Activated T-cell treated with anti-CD3 and anti-CD28 coated beads, Interleukin-2, amount 50 U/mL, for 72 hours (primary cell): Measurements from ENCODE around the gene ADCY4. TPM values are rescaled to one million over a fixed set of nuclear protein-coding genes. Genes with fewer than 3 reads are reported as not detected.

ENCODE experiments used
- ATAC-seq, 2 donors: fragments of 150-1000 bp; cut with Tn5 transposase; replicated peaks in 1 of 2; 2 replicates each; pipeline ENCODE4 v1.10.0; 2021; ENCODE audit warnings: moderate library complexity in 2 of 2, mild to moderate bottlenecking in 1 of 2
- DNase-seq, 2 donors: peaks; one replicate each; pipeline ENCODE4 v3.0.0; 2021 to 2022; ENCODE audit warnings: mixed read lengths in 1 of 2
- H3K27ac Mint-ChIP-seq: one replicate; pipeline ENCODE4 v1.8.0; 2022; ENCODE audit warnings: mild to moderate bottlenecking, moderate library complexity, mixed read lengths
- H3K27me3 Mint-ChIP-seq: one replicate; pipeline ENCODE4 v1.8.0; 2022; ENCODE audit warnings: low read depth, mixed read lengths
- H3K36me3 Mint-ChIP-seq, 2 donors: one replicate each; pipeline ENCODE4 v1.8.0; 2022; ENCODE audit warnings: mixed read lengths in 2 of 2, mild to moderate bottlenecking in 1 of 2; ENCODE audit not compliant: insufficient read depth in 2 of 2
- H3K4me1 Mint-ChIP-seq: one replicate; pipeline ENCODE4 v1.8.0; 2022; ENCODE audit warnings: low read depth, mixed read lengths
- H3K4me3 Mint-ChIP-seq, 2 donors: one replicate each; pipeline ENCODE4 v1.8.0; 2022; ENCODE audit warnings: mild to moderate bottlenecking in 2 of 2, mixed read lengths in 2 of 2, moderate library complexity in 2 of 2
- H3K9me3 Mint-ChIP-seq, 2 donors: one replicate each; pipeline ENCODE4 v1.8.0; 2022; ENCODE audit warnings: mixed read lengths in 2 of 2
- total RNA-seq, 2 donors: library from RNA; stranded (reverse); gene quantifications; one replicate each; pipeline ENCODE4 v1.2.3, GENCODE V29; 2022

The ADCY4 gene
- total RNA-seq, 2 donors from 2014 or later: 4.6 to 6.9 TPM

GRCh38 chr14:24340606-24341005 lies 5.7 kb upstream of the ADCY4 start:
- Mint-ChIP-seq H3K36me3 (peaks cover 0 to 2% of the 10 kb centered on the region in 2 donors), H3K4me3 (no peak overlapping the region), H3K9me3 (no peaks in the 10 kb centered on the region), H3K4me1 (peaks cover 22% of the 10 kb centered on the region), H3K27me3 (peaks cover 25% of the 10 kb centered on the region), H3K27ac (no peak overlapping the region)
- no peak for ATAC-seq
- no peak for DNase-seq

GRCh38 chr14:24339284-24340151 lies 4.6 kb upstream of the ADCY4 start, which contains the start of gene RIPK3:
Gene RIPK3, minus strand, starts transcription at chr14:24339991. Its CDS starts 165 bp downstream, at chr14:24339826.
- Mint-ChIP-seq H3K4me1 (peaks cover 32% of the 10 kb centered on the region), H3K36me3 (peaks cover 0 to 2% of the 10 kb centered on the region in 2 donors), H3K4me3 (peak within 1 kb of the TSS; percentile 90 to 91), H3K27ac (peak within 1 kb of the TSS; percentile 69), H3K27me3 (peaks cover 26% of the 10 kb centered on the region), H3K9me3 (no peaks in the 10 kb centered on the region)
- DNase-seq (peak; percentile 77 to 80), ATAC-seq (peak; percentile 95 to 96)

DNA sequence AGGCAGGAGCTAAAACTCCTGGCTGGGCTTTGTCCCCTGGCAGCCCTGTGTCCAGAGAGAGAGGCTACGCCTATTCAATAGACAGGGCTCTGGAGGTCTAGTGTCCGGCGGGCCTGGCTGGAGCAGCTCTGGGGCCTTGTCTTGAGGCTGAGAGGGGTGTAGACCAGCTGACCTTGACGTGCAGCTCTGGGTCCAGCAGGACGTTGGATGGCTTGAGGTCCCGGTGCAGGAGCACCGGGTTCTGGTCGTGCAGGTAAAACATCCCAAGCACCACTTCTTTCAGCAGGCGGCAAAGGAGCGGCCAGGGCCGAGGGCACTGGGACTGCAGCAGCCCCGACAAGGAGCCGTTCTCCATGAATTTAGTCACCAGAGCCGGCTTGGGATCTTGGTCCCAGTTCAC lies 4.0 kb upstream of the ADCY4 start:
- Mint-ChIP-seq H3K27me3 (peaks cover 22% of the 10 kb centered on the region), H3K9me3 (no peaks in the 10 kb centered on the region), H3K4me3 (peak overlapping the region; percentile 90 to 91), H3K27ac (no peak overlapping the region), H3K36me3 (peaks cover 0 to 2% of the 10 kb centered on the region in 2 donors), H3K4me1 (peaks cover 39% of the 10 kb centered on the region)
- ATAC-seq (no peak), DNase-seq (no peak)

DNA sequence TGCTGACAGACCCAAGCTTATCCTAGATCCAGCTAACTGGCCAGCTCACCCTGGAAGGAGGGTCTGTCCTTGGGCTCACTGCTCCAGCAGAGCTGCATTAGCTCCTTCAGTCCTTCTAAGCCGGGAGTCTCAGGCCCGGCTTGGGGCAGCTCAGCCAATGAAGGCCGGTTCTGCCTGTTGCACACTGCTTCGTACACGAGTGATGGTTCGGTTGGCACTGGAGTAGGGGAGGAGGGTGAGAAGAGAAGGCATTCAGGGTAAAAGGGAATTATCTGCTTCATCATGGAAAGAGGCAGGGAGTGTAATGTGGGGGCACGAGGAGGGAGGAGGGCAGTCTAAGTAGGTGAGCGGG lies 2.9 kb upstream of the ADCY4 start:
- H3K9me3 Mint-ChIP-seq: no peaks in the 10 kb centered on the region
- H3K27ac Mint-ChIP-seq: no peak overlapping the region
- ATAC-seq: no peak
- peaks cover 0 to 2% of the 10 kb centered on the region in 2 donors for H3K36me3 Mint-ChIP-seq
- H3K27me3 Mint-ChIP-seq: peaks cover 26% of the 10 kb centered on the region
- H3K4me1 Mint-ChIP-seq: peaks cover 46% of the 10 kb centered on the region
- no peak overlapping the region for H3K4me3 Mint-ChIP-seq
- DNase-seq: no peak

DNA sequence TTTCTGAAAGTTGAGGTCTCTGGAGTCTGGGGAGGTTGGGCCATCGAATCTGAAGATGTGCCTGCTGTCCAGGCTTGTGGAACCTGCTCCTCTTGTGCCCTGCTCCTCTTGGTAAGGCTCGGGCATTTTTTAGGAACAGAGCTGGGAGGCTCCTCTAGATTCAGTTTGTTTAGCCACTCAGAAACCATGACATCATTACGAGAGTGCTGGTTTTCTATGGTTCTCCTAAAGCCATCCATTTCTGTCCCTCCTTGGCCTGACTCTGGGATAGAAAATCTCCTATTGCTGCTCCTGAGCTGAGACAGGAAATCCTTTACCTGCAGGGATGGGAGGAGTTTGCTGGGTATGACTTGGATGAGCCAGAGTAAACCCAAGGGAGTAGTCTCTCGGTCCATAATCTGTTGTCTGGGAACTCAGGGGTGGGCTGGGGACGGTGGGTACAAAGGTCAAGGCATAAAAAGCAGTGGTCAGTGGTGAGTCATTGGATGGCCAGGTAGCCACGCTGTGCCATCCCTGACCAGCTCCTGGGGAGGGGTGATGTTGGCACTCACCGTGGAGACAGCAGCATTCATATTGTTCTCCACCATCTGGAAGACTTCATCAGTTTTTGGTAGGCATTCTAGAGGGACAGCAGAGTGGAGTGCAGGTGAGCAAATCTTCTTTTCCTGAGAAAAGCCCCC lies 2.4 kb upstream of the ADCY4 start:
- no peak overlapping the region for H3K4me3 Mint-ChIP-seq
- no peak overlapping the region for H3K27ac Mint-ChIP-seq
- DNase-seq (no peak), ATAC-seq (no peak)
- no peaks in the 10 kb centered on the region for H3K9me3 Mint-ChIP-seq
- H3K4me1 Mint-ChIP-seq: peaks cover 49% of the 10 kb centered on the region
- H3K27me3 Mint-ChIP-seq: peaks cover 27% of the 10 kb centered on the region
- peaks cover 0 to 2% of the 10 kb centered on the region in 2 donors for H3K36me3 Mint-ChIP-seq

GRCh38 chr14:24335461-24336171 lies 745 bp upstream of the ADCY4 start:
- ATAC-seq (no peak), DNase-seq (no peak)
- no peak overlapping the region for H3K27ac Mint-ChIP-seq
- peak overlapping the region; percentile 53 to 59 for H3K4me3 Mint-ChIP-seq
- H3K36me3 Mint-ChIP-seq: peaks cover 0 to 2% of the 10 kb centered on the region in 2 donors
- H3K9me3 Mint-ChIP-seq: no peaks in the 10 kb centered on the region
- peaks cover 30% of the 10 kb centered on the region for H3K27me3 Mint-ChIP-seq
- peaks cover 54% of the 10 kb centered on the region for H3K4me1 Mint-ChIP-seq

DNA sequence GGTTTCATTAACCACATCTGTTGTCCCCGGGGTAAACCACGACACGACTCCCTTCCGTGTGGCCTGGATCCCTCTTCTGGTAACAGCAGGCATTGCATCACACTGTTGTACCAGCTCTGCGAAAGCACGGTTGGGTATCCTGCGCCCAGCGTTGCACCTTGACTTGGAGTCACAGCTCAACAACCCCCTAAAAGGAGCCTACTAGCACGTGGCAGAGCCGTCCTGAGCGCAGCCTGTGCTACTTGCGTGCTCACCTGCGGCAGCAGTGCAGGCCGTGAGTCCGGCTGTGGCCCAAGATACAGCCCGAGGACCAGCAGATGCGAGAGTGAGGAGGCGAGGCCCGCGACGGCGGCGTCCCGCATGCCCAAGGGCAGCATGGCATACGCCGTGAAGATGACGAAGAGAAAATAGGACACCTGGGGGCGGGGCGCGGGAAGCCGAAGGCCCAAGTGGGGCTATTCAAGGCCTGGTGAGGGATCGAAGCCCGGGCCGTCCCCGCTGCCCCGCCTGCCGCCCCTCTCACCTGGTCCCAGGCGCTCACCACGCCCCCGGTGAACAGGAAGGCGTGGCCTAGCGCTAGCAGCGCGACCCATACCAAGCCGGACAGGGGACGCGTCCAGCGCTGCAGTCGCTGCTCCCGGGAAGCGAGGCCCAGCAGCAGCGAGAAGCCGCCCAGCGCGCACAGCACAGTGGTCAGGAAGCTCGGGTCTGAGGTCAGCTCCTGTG lies 2.4 kb downstream of the ADCY4 start:
- H3K27me3 Mint-ChIP-seq: peaks cover 30% of the 10 kb centered on the region
- H3K27ac Mint-ChIP-seq: peak overlapping the region; percentile 17
- ATAC-seq (peak; percentile 78 to 81), DNase-seq (peak; percentile 84 to 87)
- H3K36me3 Mint-ChIP-seq: peaks cover 0 to 2% of the 10 kb centered on the region in 2 donors
- peaks cover 55% of the 10 kb centered on the region for H3K4me1 Mint-ChIP-seq
- H3K4me3 Mint-ChIP-seq: peak overlapping the region; percentile 83 to 86
- H3K9me3 Mint-ChIP-seq: no peaks in the 10 kb centered on the region

- Mint-ChIP-seq H3K27me3 (peaks cover 30% of the 10 kb centered on the region), H3K36me3 (peaks cover 0 to 2% of the 10 kb centered on the region in 2 donors), H3K4me3 (peak overlapping the region; percentile 83 to 86), H3K4me1 (peaks cover 54% of the 10 kb centered on the region), H3K27ac (peak overlapping the region; percentile 17), H3K9me3 (no peaks in the 10 kb centered on the region)
- ATAC-seq (peak in 1 of 2 donors; percentile 3), DNase-seq (no peak)
These were observed 3.1 kb downstream of the ADCY4 start for GRCh38 chr14:24331731-24332267.

DNA sequence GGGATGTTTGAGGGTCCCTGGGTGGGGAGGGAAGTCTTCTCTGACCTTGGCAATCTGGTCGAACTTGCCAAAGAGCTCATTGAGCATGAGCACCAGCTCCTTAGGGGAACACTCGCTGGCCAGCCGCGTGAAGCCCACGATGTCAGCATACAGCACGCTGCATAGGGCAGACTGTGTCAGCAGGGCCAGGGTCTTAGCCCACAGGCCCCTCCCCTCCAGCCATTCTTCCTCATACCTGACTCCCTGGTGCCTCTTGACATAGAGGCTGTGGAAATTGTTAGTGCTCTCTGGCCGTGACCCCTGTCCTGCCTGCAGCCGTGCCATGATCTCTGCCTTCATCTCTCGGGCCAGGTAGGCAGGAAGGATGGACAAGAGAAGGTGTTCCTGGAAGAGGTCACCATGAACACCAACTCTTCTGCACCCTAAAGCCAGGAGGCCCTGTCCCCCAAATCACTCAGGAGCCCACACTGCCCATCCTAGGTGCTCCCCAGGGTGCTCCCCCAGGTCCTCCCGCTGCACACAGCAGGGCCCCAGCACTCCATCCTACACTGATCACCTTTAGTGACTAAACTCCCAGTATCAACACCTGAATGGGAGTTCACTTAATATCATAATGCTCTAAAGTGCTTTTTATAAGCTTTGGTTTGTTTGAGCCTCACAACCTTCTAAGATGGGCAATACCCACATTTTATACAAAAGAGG lies 3.7 kb downstream of the ADCY4 start:
- H3K27ac Mint-ChIP-seq: no peak overlapping the region
- H3K27me3 Mint-ChIP-seq: peaks cover 30% of the 10 kb centered on the region
- no peaks in the 10 kb centered on the region for H3K36me3 Mint-ChIP-seq
- no peak for DNase-seq
- H3K4me1 Mint-ChIP-seq: peaks cover 54% of the 10 kb centered on the region
- no peak for ATAC-seq
- H3K9me3 Mint-ChIP-seq: no peaks in the 10 kb centered on the region
- H3K4me3 Mint-ChIP-seq: no peak overlapping the region

- H3K9me3 Mint-ChIP-seq: no peaks in the 10 kb centered on the region
- H3K4me1 Mint-ChIP-seq: peaks cover 47% of the 10 kb centered on the region
- H3K27me3 Mint-ChIP-seq: peaks cover 21% of the 10 kb centered on the region
- peak; percentile 45 to 57 for ATAC-seq
- H3K4me3 Mint-ChIP-seq: no peak overlapping the region
- H3K27ac Mint-ChIP-seq: no peak overlapping the region
- H3K36me3 Mint-ChIP-seq: no peaks in the 10 kb centered on the region
- DNase-seq: peak; percentile 67 to 72
These were observed 5.1 kb downstream of the ADCY4 start for GRCh38 chr14:24329736-24330135.

DNA sequence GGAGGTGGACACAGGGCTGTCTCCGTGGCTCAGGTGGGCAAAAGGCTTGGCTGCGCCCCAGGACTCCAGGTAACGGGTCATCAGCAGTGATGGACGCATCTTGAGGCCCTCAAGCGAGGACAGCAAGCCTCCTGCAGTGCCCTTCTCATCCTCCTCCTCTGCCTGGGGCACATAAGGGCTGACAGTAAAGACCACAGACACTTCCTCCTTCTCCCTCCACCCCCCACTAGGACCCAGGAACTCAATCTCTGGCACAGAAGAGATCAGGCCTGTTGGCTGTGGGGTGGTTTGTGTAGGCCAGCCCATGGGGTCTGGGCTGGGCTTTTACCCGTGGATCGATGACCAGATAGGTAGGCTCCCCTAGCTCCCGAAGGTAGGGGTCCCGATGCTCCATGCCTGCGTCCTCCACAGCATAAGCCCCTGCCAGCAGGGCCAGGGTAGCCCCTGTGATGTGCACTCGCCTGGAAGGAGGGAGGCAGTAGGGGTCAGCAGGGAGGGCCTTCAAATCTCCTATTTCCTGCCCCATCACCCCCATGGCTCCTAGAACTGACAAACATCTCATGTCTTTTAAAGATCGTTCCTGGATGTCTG lies 5.7 kb downstream of the ADCY4 start:
- Mint-ChIP-seq H3K27ac (no peak overlapping the region), H3K27me3 (peaks cover 20% of the 10 kb centered on the region)
- ATAC-seq: no peak

More for the DNA sequence above, 5.7 kb downstream of the ADCY4 start:
- Mint-ChIP-seq H3K4me3 (no peak overlapping the region), H3K36me3 (no peaks in the 10 kb centered on the region), H3K9me3 (no peaks in the 10 kb centered on the region), H3K4me1 (peaks cover 41% of the 10 kb centered on the region)
- no peak for DNase-seq
